Body of pancreas (tissue), 4 donors: ENCODE results near the gene LFNG.

Experiments used
- POLR2A ChIP-seq, 3 donors: fragments of 450-650 bp; IDR thresholded peaks; one replicate each; pipeline ENCODE4 v1.6.1; 2016; ENCODE audit warnings: antibody characterized with exemption in 3 of 3, mild to moderate bottlenecking in 2 of 3
- TF ChIP-seq, protein P1 (sequence below), 7 experiments: fragments of 450-650 bp in 4 of 7; fragments of 200-600 bp in 3 of 7; sonication (generic) in 3 of 7; IDR thresholded peaks; one replicate each; pipeline ENCODE4 v1.5.1; 2016 to 2019; ENCODE audit warnings: antibody characterized with exemption in 7 of 7

DNA sequence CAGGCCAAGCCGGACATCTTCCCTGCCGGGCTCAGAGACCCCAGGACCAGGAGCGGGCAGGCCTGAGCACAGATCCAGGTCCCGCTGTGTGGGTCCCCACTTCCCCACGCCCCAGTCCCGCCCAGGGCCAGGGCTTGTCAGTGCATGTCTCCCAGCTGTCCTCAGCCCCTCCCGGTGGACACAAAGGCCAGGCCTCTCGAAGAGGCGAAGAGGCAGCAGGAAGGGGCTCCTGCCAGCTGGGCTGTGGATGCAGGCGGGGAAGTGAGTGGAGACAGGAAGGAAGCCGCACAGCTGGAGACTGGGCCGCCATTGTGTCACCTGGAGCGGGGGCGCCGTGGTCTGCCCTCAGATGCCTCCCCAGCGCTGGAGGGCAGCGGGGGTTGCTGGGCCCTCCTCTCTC lies 48.2 kb upstream of the LFNG start:
- TF ChIP-seq POLR2A (IDR thresholded peaks at IDR 0.05) = no peak
- TF ChIP-seq, protein P1, sequence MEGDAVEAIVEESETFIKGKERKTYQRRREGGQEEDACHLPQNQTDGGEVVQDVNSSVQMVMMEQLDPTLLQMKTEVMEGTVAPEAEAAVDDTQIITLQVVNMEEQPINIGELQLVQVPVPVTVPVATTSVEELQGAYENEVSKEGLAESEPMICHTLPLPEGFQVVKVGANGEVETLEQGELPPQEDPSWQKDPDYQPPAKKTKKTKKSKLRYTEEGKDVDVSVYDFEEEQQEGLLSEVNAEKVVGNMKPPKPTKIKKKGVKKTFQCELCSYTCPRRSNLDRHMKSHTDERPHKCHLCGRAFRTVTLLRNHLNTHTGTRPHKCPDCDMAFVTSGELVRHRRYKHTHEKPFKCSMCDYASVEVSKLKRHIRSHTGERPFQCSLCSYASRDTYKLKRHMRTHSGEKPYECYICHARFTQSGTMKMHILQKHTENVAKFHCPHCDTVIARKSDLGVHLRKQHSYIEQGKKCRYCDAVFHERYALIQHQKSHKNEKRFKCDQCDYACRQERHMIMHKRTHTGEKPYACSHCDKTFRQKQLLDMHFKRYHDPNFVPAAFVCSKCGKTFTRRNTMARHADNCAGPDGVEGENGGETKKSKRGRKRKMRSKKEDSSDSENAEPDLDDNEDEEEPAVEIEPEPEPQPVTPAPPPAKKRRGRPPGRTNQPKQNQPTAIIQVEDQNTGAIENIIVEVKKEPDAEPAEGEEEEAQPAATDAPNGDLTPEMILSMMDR (IDR thresholded peaks at IDR 0.05) = no peak
